Measurements from ENCODE around the gene PRKAG2.

Gene PRKAG2

GRCh38 chr7:151552352-151553028 is 324.4 kb downstream of the PRKAG2 start:
- ChIA-PET CTCF (interaction anchor here (1.1 kb wide), 1 partner anchor 14 kb away, joined by 4 read pairs; no protein-coding TSS in a partner anchor), POLR2A (no interaction called here)
- TF ChIP-seq CTCF (IDR thresholded peaks at IDR 0.05; ENCODE audit: control extremely low read depth, extremely low read depth, low read depth, missing control alignments) = no peak
- no peak for DNase-seq (ENCODE audit: extremely low spot score)

- POLR2A ChIA-PET = no interaction called here
- no peak for TF ChIP-seq CTCF (IDR thresholded peaks at IDR 0.05; ENCODE audit: control extremely low read depth, extremely low read depth, low read depth, missing control alignments)
- DNase-seq (ENCODE audit: extremely low spot score) = no peak
- CTCF ChIA-PET = interaction anchor here (1.1 kb wide), 1 partner anchor 13 kb away, joined by 4 read pairs; no protein-coding TSS in a partner anchor
These were observed 325.1 kb downstream of the PRKAG2 start for GRCh38 chr7:151551820-151552219.

GRCh38 chr7:151550656-151551286 is 326.1 kb downstream of the PRKAG2 start:
- POLR2A ChIA-PET = no interaction called here
- no peak for DNase-seq (ENCODE audit: extremely low spot score)
- TF ChIP-seq CTCF (IDR thresholded peaks at IDR 0.05; ENCODE audit: control extremely low read depth, extremely low read depth, low read depth, missing control alignments) = no peak
- CTCF ChIA-PET = interaction anchor here (0.8 kb wide), 1 partner anchor 9 kb away, joined by 3 read pairs; no protein-coding TSS in a partner anchor

- no peak for DNase-seq (ENCODE audit: extremely low spot score)
- TF ChIP-seq CTCF (IDR thresholded peaks at IDR 0.05; ENCODE audit: control extremely low read depth, extremely low read depth, low read depth, missing control alignments) = no peak
- ChIA-PET CTCF (interaction anchor here (0.8 kb wide), 1 partner anchor 8 kb away, joined by 3 read pairs; no protein-coding TSS in a partner anchor), POLR2A (no interaction called here)
These were observed 327.3 kb downstream of the PRKAG2 start for GRCh38 chr7:151549644-151550043.

GRCh38 chr7:151549083-151549482 is 327.8 kb downstream of the PRKAG2 start:
- DNase-seq (ENCODE audit: extremely low spot score) = no peak
- ChIA-PET POLR2A (no interaction called here), CTCF (no interaction called here)
- no peak for TF ChIP-seq CTCF (IDR thresholded peaks at IDR 0.05; ENCODE audit: control extremely low read depth, extremely low read depth, low read depth, missing control alignments)

GRCh38 chr7:151544183-151544582 is 332.7 kb downstream of the PRKAG2 start:
- POLR2A ChIA-PET = no interaction called here
- DNase-seq (ENCODE audit: extremely low spot score) = no peak
- CTCF ChIA-PET = no interaction called here
- no peak for TF ChIP-seq CTCF (IDR thresholded peaks at IDR 0.05; ENCODE audit: control extremely low read depth, extremely low read depth, low read depth, missing control alignments)
